Endothelial cell of umbilical vein (primary cell): ENCODE data around the gene SPRED2.

Source experiments
- EZH2 ChIP-seq: IDR thresholded peaks from 2 replicates; pipeline ENCODE4 v1.6.1; 2012; ENCODE audit warnings: borderline replicate concordance, low read depth, mild to moderate bottlenecking, moderate library complexity, low read length, inconsistent platforms; ENCODE audit not compliant: severe bottlenecking
- FOS ChIP-seq: IDR thresholded peaks from 2 replicates; pipeline ENCODE4 v1.6.1; 2011; ENCODE audit warnings: mild to moderate bottlenecking, low read length, moderate library complexity, borderline replicate concordance; ENCODE audit not compliant: insufficient read depth
- MAX ChIP-seq: IDR thresholded peaks from 2 replicates; pipeline ENCODE4 v1.6.1; 2011; ENCODE audit not compliant: insufficient read depth, insufficient read length
- POLR2A ChIP-seq: IDR thresholded peaks from 2 replicates; pipeline ENCODE4 v1.6.1; 2012; ENCODE audit warnings: low read depth, mild to moderate bottlenecking, control low read depth, low read length
- POLR2AphosphoS5 ChIP-seq: IDR thresholded peaks from 2 replicates; pipeline ENCODE4 v1.6.1; 2012; ENCODE audit warnings: low read depth, mild to moderate bottlenecking, control low read depth, low read length, moderate library complexity; ENCODE audit not compliant: insufficient read depth
- TF ChIP-seq, protein P1 (sequence below), 2 donors: IDR thresholded peaks; 1 replicate in 1 of 2; 2 replicates in 1 of 2; pipeline ENCODE4 v1.5.1; 2011; ENCODE audit warnings: low read length in 2 of 2, mild to moderate bottlenecking in 2 of 2, moderate library complexity in 2 of 2, control low read depth in 1 of 2, inconsistent platforms in 1 of 2, low read depth in 1 of 2; ENCODE audit not compliant: insufficient read depth in 1 of 2; ENCODE audit errors: extremely low read depth in 1 of 2

GRCh38 chr2:65452150-65452895, 19.9 kb upstream of the SPRED2 start:
- TF ChIP-seq, protein P1, sequence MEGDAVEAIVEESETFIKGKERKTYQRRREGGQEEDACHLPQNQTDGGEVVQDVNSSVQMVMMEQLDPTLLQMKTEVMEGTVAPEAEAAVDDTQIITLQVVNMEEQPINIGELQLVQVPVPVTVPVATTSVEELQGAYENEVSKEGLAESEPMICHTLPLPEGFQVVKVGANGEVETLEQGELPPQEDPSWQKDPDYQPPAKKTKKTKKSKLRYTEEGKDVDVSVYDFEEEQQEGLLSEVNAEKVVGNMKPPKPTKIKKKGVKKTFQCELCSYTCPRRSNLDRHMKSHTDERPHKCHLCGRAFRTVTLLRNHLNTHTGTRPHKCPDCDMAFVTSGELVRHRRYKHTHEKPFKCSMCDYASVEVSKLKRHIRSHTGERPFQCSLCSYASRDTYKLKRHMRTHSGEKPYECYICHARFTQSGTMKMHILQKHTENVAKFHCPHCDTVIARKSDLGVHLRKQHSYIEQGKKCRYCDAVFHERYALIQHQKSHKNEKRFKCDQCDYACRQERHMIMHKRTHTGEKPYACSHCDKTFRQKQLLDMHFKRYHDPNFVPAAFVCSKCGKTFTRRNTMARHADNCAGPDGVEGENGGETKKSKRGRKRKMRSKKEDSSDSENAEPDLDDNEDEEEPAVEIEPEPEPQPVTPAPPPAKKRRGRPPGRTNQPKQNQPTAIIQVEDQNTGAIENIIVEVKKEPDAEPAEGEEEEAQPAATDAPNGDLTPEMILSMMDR (IDR thresholded peaks at IDR 0.05; ENCODE audit: extremely low read depth in 1 of 2, insufficient read depth in 1 of 2, low read depth in 1 of 2, low read length in 2 of 2): no peak
- TF ChIP-seq POLR2A (no peak), POLR2AphosphoS5 (no peak), FOS (no peak), MAX (no peak), EZH2 (no peak)
